HL-60 (cell line): ENCODE results near the gene CDC26.

Experiments used
- GABPA ChIP-seq: IDR thresholded peaks from 2 replicates; pipeline ENCODE4 v1.6.1; 2012; ENCODE audit warnings: low read depth
- POLR2AphosphoS5 ChIP-seq: IDR thresholded peaks from 2 replicates; pipeline ENCODE4 v1.6.1; 2012; ENCODE audit warnings: low read depth
- TF ChIP-seq, protein P1 (sequence below): IDR thresholded peaks from one replicate; pipeline ENCODE4 v1.5.1; 2011; ENCODE audit warnings: low read length, control low read depth, inconsistent platforms; ENCODE audit not compliant: insufficient read depth

- TF ChIP-seq, protein P1, sequence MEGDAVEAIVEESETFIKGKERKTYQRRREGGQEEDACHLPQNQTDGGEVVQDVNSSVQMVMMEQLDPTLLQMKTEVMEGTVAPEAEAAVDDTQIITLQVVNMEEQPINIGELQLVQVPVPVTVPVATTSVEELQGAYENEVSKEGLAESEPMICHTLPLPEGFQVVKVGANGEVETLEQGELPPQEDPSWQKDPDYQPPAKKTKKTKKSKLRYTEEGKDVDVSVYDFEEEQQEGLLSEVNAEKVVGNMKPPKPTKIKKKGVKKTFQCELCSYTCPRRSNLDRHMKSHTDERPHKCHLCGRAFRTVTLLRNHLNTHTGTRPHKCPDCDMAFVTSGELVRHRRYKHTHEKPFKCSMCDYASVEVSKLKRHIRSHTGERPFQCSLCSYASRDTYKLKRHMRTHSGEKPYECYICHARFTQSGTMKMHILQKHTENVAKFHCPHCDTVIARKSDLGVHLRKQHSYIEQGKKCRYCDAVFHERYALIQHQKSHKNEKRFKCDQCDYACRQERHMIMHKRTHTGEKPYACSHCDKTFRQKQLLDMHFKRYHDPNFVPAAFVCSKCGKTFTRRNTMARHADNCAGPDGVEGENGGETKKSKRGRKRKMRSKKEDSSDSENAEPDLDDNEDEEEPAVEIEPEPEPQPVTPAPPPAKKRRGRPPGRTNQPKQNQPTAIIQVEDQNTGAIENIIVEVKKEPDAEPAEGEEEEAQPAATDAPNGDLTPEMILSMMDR = no peak
- TF ChIP-seq POLR2AphosphoS5 (no peak), GABPA (no peak)
These were observed 52.9 kb downstream of the CDC26 start for GRCh38 chr9:113222482-113222841.
